H1 (cell line): ENCODE measurements around the gene GLRX. TPM values are rescaled to one million over a fixed set of nuclear protein-coding genes. Genes with fewer than 3 reads are reported as not detected.

ENCODE experiments used
- CBX5 ChIP-seq: fragments of 300-800, 300-1000 bp; sonication (generic); IDR thresholded peaks from 2 replicates; pipeline ENCODE4 v1.7.1; 2016; ENCODE audit warnings: antibody characterized with exemption, low read length, low read depth
- CHD1 ChIP-seq: IDR thresholded peaks from 2 replicates; pipeline ENCODE4 v1.6.1; 2012; ENCODE audit warnings: low read depth, low read length, improper control_type of control experiment
- CTBP2 ChIP-seq: IDR thresholded peaks from 2 replicates; pipeline ENCODE4 v1.7.0; 2011; ENCODE audit warnings: borderline replicate concordance, mild to moderate bottlenecking, moderate library complexity, mixed read lengths, low read length; ENCODE audit not compliant: insufficient read depth, insufficient read length
- KDM4A ChIP-seq: IDR thresholded peaks from one replicate; pipeline ENCODE4 v1.7.1; 2012; ENCODE audit warnings: low read depth, mild to moderate bottlenecking, moderate library complexity, low read length, inconsistent platforms; ENCODE audit not compliant: severe bottlenecking
- SAP30 ChIP-seq: fragments of 300-600 bp; sonication (generic); IDR thresholded peaks from 2 replicates; pipeline ENCODE4 v1.7.1; 2012; ENCODE audit warnings: low read length, moderate library complexity, mild to moderate bottlenecking, inconsistent platforms; ENCODE audit not compliant: insufficient read depth, insufficient replicate concordance
- SRF ChIP-seq: IDR thresholded peaks from 2 replicates; pipeline ENCODE4 v1.6.1; 2011; ENCODE audit warnings: mild to moderate bottlenecking, low read depth, low read length, moderate library complexity
- polyA plus RNA-seq, 7 experiments: library from polyadenylated mRNA; depleted of rRNA in 3 of 7; stranded (reverse) in 5 of 7; unstranded in 2 of 7; fragments of >200 nt in 5 of 7; fragments of 200-250 nt in 2 of 7; gene quantifications; 1 replicate in 5 of 7; 2 replicates in 1 of 7; 4 replicates in 1 of 7; pipeline versions ENCODE4 v1.2.1 to v1.2.3, GENCODE V29; 2011 to 2013; ENCODE audit warnings: missing spikeins in 2 of 7, mixed read lengths in 2 of 7
- total RNA-seq: library from RNA; stranded (reverse); fragmentation: NEBNext Ultra II Directional; extraction: Animal tissue kit (Norgen Biotek cat#: 25700); gene quantifications from 2 replicates; pipeline ENCODE4 v1.2.1, GENCODE V29; 2021

The GLRX gene
- total and polyA plus RNA-seq, 2 of the 8 experiments (the other 6 are each of a cell fraction or from before 2014, with no cell fraction given): 22.9 to 31.2 TPM

- TF ChIP-seq CTBP2 (no peak), KDM4A (no peak), SRF (no peak), CHD1 (no peak), SAP30 (no peak), CBX5 (no peak)
These were observed 34.0 kb downstream of the GLRX start (continued) for GRCh38 chr5:95788493-95788892.
